Activated T-helper 1 cell treated with Interleukin-2 at 50 U/mL for 16 hours (primary cell): Measurements from ENCODE around the gene SVOP.

Experiments used
- DNase-seq: peaks from one replicate; pipeline ENCODE4 v3.0.0-alpha.2; 2020; ENCODE audit warnings: low read depth

SVOP gene

DNA sequence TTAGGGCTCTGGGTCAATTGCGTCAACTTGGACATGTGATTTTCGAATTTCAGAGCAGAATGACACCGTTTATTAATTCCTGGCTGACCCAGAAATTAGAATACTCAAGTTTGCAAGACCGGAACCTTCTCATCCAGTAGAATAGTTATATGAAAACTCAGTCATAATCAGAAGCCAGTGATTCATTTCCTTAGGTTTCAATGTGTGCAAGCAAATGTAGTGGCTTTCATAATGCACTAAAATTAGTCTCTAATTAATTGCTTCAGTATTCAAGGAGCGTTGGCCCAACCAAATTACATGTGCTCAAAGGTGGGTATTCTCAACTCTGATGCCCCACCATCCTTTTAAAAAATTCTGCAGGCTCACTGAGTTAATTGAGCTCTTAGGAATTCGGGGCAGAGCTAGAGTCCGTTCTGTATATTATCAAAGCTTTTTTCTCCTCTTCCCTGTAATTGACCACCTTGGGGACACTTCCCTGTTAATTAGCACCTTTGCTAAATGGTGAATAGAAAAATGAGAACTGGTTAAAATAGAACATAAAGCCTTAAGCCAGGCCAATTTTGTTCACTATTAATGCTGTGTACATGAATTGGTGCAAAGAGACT, 85.6 kb downstream of the SVOP start:
- no peak for DNase-seq

DNA sequence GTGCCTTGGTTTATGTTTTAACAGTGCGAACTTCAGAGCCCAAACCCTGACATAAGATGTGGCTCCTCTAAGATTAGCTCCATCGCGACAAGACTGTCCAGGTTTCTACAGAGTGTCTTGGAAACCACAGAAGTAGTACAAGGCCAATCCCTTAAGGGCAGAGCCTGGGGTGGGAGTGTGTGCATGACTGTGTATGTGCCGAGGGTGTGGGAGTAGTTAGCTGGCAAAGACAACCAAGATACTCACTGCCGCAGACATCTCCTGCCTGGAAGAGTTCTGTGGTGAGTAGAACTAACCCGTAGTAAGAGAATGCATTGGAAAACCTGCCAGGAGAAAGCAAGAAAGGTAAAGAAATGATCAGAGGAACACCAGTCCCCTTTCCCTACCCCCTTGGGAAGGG, 86.9 kb downstream of the SVOP start:
- no peak for DNase-seq

DNA sequence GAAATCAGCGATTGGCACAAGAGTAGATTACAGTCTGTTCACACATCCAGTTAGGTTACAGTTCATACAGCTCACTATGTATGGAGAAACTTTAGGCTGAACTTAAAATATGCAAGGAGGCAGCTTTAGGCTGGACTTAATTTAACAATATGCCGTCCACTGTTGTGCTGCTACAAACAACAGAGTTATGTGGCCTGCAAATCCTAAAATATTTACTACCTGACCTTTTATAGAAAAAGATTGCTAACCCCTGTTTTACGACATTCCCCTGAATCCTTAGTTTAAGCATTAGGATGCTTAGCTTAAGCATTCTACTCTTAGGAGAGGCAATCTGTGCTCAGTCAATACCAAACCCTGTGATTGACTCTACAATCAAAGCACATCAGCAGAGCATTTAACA, 90.1 kb downstream of the SVOP start:
- no peak for DNase-seq

DNA sequence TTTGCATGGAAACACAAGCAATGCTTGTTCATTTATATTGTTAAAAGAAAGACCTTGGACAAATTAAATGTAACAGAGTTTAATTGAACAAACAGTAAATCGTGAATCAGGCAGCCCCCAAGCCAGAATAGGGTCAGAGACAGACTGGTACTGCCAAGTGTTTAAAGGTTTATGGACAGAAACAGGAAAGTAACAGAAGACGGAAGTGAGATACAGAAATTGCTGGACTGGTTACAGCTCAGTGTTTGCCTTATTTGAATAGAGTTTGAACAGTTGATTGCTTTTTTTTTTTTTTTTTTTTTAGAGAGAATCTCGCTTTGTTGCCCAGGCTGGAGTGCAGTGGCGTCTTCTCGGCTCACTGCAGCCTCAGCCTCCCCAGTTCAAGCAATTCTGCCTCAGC, 90.7 kb downstream of the SVOP start:
- DNase-seq: no peak

DNA sequence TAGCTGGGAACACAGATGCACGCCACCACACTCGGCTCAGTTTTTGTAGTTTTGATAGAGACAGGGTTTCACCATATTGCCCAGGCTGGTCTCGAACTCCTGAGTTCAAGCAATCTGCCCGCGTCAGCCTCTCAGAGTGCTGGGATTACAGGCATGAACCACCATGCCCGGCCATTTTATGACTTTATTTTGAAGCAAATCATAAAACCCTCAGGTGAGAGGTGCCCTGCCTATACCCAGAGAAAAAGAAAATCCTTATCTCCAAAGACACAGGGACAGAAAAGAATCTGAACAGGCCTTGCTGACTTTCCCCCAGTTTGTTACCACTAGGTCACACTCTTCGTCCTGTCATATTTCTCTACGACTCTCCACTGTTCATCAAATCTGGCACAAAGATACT, 92.2 kb downstream of the SVOP start:
- no peak for DNase-seq

DNA sequence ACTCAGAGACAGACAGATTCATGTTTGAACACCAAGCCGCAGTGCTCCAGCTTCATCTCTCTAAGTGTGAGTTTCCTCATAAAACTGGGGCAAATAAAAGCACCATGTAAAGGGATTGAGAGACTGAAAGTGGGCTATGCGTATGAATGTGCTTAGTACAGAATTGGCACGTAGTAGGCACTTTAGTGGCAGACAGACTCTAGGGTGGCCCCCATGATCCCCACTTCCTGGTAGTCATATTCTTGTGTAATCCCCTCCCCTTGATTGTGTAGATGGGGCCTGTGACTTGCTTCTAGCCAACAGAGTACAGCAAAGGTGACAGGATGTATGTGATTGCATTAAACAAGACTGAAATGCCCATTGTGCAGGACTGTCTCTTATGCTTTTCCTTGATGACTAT, 98.0 kb downstream of the SVOP start:
- DNase-seq: no peak

DNA sequence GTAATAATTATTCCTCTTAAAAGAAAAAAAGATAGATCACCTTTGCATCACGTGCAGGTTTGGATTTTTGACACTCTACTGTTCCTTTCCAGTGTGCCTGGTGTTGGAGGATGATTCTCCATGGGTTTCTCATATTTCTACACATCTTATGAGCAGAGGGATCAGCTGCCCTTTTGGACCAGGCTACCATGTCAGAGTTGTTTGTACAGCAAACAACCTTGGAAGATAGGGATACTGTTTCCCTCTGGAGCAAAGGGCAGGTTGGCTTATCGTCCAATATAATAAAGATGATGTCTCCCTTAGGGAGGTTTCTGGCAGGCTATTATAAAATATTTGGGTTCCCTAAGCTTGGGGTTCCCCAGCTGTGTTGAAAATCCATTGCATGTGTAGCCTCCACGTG, 98.9 kb downstream of the SVOP start:
- no peak for DNase-seq

DNA sequence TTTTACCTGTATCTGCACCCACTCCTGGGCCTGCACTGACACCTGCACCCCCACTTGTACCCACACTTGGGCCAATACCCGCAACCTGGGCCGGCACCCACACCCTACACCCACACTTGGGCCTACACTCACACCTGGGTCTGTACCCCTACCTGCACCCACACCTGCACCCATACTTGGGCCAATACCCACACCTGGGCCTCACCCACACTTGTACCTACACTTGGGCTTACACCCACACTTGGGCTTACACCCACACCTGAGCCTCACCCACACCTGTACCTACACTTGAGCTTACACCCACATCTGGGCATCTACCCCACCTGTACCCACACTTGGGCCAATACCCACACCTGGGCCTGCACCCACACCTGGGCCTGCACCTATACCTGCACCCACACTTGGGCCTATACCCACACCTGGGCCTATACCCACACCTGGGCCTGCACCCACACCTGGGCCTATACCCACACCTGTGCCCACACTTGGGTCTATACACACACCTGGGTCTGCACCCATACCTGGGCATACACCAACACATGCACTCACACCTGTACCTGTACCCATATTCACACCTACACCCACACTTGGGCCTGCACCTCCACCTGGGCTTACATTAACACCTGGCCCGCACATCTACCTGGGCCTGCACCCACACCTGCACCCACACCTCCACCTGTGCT, 101.8 kb downstream of the SVOP start:
- DNase-seq: no peak

DNA sequence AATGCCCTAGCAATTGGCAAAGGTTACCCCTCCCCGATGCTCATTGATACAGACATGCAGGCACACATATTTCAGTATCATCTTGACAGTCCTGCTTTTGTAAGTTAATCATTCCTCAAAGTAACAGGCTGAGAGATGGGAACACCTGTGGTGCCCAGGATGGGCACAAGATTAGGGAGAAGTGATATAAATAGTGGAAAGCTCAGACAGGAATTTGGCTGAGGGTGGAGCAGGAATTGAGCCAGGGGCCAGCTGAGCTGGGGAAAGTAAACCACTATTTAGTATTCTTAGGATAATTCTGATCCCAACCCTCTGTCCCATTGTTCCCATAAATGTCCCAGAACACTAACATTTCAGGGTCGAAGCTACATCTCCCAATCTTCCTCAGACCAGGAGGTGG, 102.7 kb downstream of the SVOP start:
- DNase-seq: no peak

DNA sequence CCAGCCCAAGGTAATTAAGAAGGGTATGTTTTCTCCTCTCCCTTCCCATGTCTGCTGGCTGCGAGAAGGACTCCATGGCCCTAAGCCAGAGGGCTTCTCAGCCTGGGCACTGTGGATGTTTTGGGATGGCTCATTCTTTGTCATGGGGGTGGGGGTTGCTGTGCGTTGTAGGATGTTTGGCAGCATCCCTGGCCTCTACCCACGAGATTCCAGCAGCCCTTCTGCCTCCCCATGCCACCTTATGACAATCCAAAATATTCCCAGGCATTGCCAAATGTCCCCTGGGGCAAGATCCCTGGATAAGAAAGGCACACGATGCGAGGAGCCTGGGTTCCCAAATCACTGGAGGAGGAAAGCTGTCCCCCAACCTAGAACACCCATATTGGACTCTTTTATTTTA, 104.5 kb downstream of the SVOP start:
- DNase-seq: no peak

DNA sequence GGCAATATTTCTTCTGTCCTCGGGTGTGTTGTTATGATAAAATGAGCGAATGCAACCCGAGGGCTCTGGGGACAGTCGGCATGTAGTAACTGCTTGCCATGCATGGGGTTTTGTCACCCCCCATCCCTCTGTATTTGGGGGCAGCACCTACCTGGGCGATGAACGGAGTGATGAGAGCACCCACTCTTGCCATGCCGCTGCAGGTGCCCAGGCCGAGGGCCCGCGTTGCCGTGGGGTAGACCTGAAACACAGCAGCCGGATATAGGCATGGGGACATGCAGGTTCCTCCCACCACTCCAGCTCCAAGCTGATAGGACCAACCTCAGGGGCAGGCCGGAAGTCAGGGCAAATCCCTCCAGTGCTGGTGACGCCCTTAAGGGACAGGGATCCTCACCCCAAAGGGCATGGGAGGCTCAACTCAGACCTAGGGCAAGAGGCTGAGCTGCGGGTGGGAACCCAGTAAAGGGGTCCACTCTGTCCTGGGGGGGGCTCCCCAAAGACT, 105.2 kb downstream of the SVOP start:
- no peak for DNase-seq

DNA sequence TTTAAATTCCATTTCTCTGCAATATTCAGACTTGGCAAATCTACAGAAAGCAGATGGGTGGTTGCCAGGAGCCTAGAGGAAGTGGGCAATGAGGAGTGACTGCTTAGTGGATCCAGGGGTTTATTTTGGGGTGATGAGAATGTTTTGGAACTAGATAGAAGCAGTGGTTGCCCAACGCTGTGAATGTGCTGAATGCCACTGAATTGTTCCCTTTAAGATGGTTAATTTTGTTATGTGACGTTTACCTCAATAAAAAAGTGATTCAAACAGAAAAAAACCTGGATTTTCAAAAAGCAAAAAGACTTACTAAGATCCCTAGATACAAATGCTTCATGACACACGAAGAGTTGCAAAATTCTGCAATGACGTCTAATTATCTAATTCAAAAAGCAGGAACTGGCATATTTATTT, 106.7 kb downstream of the SVOP start:
- no peak for DNase-seq

DNA sequence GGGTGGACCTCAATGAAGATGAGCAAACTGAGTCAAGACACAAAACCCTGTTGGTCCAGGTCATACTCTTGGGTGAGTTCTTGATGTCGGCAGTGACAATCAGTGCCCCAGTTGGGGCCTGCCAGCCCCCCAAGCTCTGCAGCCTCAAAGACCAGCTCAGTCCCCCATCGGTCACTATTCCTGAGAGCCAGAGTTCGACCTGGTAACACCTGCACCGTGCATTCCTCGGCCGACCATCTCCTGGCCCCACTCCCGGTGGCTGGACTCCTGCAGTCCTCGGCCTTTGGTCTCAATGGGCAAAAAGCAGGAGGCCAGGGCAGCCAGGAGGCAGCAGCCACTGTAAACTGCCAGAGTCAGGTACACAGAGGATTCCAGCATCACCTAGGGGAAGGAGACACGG, 108.5 kb downstream of the SVOP start:
- DNase-seq: no peak

DNA sequence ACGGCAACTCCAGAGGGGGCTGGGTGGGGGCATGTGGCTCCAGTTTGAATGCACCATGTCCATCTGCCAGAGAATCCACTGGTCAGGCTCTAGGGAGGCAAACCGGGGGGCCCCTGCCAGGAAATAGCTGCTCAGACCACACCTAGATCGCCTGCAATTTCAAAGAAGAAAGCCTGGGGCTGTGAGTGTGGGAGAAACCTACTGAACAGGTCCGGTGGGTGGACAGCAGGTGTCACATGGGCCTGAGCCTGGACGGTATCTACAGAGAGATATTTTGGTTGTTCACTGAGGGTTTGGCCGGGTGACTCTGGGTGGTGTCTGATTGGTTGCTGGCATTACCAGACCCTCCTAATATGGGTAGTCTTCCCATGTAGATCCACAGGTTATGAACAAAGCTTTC, 109.0 kb downstream of the SVOP start:
- DNase-seq: no peak

DNA sequence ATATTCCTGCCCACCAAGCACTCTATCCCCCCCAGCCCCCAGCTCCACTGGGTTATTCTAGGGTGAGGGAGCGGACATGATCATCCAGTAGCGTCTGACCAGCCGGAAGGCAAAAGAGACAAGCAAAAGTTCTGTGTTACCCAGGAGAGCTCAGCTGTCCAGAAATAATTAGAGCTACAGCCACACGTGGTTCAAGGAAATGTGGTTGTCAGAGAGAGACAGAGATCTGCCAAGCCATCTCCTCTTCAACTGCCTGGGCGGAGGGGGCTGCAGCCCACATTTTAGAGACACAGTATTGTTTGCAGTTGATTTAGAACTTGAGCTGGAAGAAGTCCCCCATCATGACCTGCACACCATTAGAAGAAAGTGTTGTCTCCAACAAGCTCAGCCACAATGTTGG, 110.5 kb downstream of the SVOP start:
- DNase-seq: no peak

DNA sequence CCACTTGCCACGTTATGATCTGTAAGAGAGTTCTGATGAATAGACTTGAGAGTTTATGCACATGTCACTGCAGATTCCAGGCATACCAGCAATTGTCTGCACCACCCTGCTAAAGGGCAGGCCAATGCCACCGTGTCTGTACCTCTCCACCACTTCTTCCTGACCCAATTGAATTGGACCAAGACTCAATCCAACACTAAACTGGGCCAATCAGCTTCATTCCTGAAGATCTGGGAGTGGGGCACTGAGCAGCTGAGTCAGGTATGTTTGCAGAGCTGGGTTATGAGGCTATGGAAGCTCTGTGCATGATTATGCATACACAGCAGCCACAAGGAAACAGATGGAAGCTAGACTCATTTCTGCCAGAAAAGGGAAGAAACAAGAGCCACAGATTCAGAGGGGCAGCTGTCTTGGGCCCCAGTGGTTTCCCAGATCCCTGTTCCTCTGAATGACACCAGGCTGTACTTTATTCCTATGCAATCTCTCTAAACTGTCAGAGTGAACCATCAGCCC, 113.0 kb downstream of the SVOP start:
- no peak for DNase-seq

DNA sequence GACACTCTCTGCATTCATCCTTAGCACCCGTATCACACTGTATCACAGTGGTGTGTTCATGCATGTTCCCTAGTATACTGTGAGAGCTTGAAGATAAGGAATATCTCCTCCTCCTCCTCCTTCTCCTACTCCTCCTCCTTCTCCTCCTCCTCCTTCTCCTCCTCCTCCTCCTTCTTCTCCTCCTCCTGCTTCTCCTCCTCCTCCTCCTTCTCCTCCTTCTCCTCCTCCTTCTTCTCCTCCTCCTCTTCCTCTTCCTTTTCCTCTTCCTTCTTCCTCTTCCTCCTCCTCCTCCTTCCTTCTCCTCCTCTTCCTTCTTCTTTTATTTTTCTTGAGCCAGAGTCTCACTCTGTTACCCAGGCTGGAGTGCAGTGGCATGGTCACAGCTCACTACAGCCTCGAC, 113.9 kb downstream of the SVOP start:
- no peak for DNase-seq

DNA sequence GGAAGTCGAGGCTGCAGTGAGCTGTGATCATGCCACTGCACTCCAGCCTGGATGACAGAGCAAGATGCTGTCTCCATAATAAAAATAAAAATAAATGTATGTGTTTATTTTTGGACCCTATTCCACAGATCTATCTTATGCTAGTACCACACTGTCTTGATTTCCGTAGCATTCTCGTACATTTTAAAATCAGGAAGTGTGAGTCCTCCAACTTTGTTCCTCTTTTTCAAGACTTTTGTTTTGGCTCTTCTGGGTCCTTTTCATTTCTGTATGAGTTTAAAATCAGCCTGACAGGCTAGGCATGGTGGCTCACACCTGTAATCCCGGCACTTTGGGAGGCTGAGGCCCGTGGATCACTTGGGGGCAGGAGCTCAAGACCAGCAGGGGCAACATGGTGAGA, 115.1 kb downstream of the SVOP start:
- DNase-seq: no peak

DNA sequence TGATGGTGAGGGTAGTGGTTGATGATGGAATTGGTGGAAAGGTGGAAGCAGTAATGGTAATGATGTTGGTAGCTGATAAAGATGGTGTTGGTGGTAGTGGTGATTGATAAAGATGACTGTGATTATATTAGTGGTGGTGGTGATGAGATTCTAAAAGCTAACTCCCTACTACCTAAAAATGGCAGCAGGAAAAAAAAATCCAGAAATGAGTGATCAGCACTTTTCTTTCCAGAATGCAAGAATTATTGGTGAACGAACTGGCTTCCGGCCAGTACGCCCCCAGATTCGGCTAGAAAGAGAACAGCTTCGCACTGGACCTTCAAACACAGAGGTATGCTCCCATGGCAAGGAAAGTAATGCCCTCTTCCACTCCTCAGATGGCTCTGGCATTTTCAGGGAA, 121.7 kb downstream of the SVOP start:
- DNase-seq: no peak

DNA sequence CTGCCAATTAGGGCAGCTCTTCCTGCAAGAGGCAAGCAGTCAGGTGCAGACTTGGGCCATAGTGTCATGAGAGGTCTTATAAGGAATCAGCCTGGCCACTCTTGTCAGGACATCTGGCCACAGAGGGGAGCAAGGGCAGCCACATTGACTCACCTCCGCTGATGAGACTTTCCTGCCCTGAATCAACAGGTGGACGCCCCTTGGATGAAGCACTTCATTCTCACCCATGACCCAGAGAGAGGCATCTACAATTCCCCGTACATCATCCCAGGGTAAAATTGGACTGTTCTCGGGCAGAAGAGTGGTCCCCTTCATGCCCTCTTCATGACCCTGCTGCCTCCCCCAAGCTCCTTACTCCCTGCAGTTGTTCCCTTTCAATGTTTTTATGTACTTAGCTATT, 124.1 kb downstream of the SVOP start:
- DNase-seq: no peak

DNA sequence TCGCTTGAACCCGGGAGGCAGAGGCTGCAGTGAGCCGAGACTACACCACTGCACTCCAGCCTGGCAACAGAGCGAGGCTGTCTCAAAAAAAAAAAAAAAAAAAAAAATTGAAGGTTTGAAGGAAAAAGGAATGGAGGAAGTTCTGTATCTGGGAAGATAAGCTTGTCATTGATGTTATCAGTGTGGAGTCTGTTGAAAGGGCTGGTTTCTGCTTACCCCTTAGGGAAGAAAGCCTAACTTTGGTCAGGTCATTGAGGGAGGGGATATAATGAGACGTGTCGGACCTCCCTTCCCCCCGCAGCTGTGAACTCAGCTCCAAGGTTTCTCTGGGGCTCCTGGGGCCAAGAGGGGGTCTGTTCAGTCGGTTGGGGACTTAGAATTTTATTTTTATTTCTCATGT, 124.5 kb downstream of the SVOP start:
- no peak for DNase-seq

DNA sequence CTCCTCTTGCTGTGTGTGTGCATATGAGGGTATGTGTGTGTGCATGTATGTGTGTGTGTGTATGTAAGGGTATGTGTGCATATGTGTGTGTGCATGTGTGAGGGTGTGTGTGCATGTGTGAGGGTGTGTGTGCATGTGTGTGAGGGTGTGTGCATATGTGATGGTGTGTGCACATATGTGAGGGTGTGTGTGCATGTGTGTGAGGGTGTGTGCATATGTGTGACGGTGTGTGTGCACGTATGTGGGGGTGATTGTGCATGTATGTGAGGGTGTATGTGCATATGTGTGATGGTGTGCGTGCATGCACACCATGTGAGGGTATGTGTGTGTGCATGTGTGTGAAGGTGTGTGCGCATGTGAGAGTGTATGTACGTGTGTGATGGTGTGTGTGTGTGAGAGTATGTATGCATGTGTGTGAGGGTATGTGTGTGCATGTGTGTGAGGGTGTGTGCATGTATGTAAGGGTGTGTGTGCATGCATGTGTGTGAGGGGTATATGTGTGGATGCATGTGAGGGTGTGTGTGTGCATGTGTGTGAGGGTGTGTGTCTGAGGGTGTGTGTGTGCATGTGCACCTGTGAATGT, 125.6 kb downstream of the SVOP start:
- DNase-seq: no peak

DNA sequence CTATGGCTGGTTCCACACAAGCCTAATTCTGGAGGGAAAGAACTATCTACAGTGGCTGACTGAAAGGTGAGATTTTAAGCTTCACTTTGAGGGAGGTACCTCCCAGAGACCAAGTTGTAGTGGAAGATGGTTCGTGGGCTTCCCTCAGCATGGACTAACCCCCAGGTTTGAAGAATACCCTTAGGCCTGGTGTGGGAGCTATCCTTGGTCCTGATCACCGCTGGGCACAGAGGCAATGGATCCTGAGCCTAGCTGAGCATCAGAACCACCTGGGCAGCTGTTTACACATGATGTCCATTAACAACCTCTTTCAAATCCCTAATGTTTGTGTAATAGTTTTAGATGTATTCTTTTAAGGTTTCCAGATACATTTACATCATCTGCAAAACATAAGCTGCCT, 130.7 kb downstream of the SVOP start:
- DNase-seq: no peak

DNA sequence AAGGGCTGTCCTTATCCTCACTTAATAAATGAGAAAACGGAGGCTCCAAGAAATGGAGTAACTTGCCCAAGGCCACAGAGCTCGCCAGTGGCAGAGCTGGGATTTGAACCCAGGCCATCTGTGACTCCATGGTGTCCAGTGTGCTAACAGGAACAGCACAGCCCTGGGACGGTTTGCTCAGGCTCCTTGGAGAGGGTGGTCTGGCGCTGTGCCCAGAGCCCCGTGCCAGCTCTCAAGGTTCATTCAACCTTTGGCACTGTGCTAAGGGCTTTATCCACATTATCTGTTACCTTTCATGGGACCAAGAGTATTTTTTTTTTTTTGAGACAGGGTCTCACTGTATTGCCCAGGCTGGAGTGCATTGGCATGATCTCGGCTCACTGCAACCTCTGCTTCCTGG, 132.8 kb downstream of the SVOP start:
- no peak for DNase-seq
